GM21717 (cell line): ENCODE data around the gene CLEC4F.

ENCODE experiments used
- ATAC-seq: cut with Tn5 transposase; IDR thresholded peaks from one replicate; pipeline ENCODE4 v1.9.1; 2021; ENCODE audit warnings: mild to moderate bottlenecking, moderate library complexity; ENCODE audit not compliant: unreplicated experiment

Gene CLEC4F, protein sequence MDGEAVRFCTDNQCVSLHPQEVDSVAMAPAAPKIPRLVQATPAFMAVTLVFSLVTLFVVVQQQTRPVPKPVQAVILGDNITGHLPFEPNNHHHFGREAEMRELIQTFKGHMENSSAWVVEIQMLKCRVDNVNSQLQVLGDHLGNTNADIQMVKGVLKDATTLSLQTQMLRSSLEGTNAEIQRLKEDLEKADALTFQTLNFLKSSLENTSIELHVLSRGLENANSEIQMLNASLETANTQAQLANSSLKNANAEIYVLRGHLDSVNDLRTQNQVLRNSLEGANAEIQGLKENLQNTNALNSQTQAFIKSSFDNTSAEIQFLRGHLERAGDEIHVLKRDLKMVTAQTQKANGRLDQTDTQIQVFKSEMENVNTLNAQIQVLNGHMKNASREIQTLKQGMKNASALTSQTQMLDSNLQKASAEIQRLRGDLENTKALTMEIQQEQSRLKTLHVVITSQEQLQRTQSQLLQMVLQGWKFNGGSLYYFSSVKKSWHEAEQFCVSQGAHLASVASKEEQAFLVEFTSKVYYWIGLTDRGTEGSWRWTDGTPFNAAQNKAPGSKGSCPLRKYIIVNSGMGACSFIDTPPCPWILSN

GRCh38 chr2:70820499-70820898 is at the start of gene CLEC4F:
Gene CLEC4F (minus strand): TSS chr2:70820599. CDS start chr2:70820523, 76 bp downstream.
- no peak for ATAC-seq

GRCh38 chr2:70868970-70869369 is 48.6 kb upstream of the CLEC4F start:
- no peak for ATAC-seq

GRCh38 chr2:70861777-70862625 is 41.6 kb upstream of the CLEC4F start:
- ATAC-seq = peak; percentile 56

- no peak for ATAC-seq
Measured at GRCh38 chr2:70855667-70856066, 35.3 kb upstream of the CLEC4F start.

DNA sequence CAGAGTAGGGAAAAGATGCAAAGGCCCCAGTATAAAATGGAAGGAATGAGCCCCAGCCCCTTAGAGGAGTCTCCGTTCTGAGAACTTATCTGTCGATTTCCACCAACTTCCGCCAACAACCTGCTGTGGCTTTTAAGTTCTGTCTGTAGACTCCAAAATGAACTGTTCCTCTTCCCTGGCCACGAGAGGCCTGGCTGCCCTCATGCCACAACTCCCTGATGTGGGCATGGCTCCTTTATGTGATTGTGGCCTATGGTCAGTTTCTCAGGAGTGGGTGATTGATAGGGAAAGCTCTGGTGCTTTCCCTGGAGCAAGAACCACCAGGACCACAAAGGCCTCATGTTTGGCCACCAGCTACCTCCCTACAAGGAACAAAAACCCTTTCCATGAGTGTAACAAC is 34.0 kb upstream of the CLEC4F start:
- no peak for ATAC-seq

DNA sequence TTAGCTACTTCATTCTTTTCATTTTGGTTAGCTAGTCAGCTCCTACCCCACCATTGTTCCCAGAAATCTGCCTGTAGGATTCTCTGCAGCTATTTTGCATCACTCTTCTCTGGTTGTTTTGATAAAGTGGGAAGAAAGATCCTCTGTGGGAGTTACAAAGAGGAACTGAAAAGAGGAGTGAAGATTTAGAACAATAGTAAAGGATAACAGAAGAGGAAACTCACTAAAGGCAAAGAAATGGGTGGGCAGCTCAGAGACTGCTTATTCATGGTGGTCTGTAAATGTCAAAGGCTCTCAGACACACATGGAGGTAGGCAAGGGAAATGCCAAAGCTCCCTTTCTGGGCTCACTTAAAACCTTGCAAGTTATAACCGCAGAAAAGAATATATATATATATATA is 32.4 kb upstream of the CLEC4F start:
- ATAC-seq = no peak

GRCh38 chr2:70851704-70852103 is 31.3 kb upstream of the CLEC4F start:
- no peak for ATAC-seq

DNA sequence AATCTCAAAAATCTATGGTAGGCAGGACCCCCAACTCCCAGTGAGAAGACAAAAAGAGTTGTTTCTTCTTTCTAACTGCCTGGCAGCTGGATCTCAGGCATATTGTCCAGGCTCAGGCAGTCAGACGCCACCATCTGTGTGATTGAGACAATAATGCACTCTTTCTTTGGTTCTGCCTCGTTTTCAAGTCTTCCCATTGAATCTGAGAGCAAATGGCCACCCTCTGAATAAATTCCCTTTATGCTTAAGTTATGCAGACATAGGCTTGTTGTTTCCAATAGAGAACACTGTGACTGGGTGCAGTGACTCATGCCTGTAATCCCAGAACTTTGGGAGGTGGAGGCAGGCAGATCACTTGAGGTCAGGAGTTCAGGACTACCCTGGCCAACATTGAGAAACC is 30.5 kb upstream of the CLEC4F start:
- no peak for ATAC-seq

- ATAC-seq = no peak
Measured at GRCh38 chr2:70842401-70842800, 22.0 kb upstream of the CLEC4F start.

GRCh38 chr2:70837980-70838925 is 17.9 kb upstream of the CLEC4F start:
- no peak for ATAC-seq

- ATAC-seq = no peak
Measured at GRCh38 chr2:70835643-70836042, 15.2 kb upstream of the CLEC4F start, which contains the start of gene CD207. Gene CD207 (minus strand): TSS chr2:70835816. CDS start chr2:70835776, 40 bp downstream.

DNA sequence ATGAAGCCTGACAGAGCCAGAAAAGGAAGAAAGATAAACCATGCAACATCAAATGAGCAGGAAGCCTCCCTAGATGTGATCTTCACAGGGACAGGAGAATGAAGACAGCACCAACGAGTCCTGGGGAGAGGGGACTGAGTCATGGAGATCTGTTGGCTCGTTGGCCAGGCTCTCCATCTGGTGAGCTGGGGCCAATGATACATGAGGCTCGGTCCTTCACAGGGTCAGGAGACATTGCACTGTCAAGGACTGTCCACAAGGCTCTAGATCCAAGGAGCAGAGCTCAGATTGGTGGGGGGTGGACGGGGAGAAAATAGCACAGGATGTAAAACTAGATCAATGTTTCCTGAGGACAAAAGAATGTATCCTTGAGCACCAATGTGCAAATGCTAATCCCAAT is 14.5 kb upstream of the CLEC4F start:
- ATAC-seq = no peak

- ATAC-seq = no peak
Measured at GRCh38 chr2:70834106-70834505, 13.7 kb upstream of the CLEC4F start.

DNA sequence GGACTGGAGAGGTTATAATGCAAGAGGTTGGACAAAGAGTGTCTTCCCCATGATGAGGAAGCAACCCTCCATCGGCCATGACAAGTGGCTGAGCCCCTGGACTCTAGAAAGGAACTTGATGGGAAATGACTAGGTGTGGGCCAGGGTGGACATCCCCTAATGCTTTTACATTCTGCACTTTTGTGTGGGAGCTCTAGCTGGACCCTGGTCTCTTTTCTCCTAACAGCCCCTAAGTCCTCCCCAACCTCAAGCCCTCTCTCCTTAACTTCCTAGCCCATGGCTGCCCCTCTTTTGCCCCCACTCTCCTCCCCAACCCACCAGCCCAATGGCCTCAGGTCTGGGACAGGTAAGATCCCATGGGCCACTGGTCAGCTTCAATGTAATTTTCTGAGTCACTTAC is 12.8 kb upstream of the CLEC4F start:
- ATAC-seq = no peak

- ATAC-seq = no peak
Measured at GRCh38 chr2:70832386-70832785, 12.0 kb upstream of the CLEC4F start.

DNA sequence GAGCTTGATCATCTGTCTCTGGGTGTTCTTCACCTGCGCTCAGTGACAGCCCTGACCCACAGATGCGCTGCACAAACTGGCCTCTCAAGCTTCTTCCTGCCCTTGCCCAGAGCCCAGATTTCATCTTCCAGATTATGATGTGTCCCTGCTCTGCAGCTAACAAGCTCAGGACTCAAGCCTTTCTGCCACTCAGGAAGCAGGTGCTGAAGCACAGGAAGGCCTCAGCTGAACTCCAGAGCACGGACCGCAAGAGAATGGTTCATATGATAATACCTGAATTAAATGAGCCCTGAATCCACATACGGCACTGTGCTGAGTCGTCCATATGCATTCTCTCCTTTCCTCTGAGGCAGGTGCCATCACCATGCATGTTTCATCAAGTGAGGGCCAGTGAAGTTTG is 11.5 kb upstream of the CLEC4F start:
- no peak for ATAC-seq

GRCh38 chr2:70830366-70830765 is 10.0 kb upstream of the CLEC4F start:
- no peak for ATAC-seq

DNA sequence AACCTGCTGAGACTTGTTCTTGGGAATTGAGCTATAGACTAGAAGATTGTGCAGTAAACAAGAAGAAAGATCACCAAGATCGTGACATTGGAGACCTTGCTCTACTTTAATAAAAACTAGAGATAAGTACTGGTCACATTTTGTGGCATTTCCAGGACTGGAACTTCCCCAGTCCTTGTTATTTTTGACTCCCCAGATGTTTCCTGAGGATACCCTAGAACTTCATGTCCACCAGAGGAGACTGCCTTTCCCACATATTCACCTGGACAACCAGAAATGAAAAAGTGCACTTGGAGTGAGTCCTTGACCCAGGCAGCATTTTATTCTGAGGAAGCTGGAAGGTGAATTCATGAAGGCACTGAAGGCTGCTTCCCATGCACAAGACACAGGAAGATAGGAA is 9.5 kb upstream of the CLEC4F start:
- ATAC-seq = no peak

- no peak for ATAC-seq
Measured at GRCh38 chr2:70828914-70829824, 8.8 kb upstream of the CLEC4F start.
